GM18519 (cell line): ENCODE results near the gene ACACB.

Experiments used
- ATAC-seq: cut with Tn5 transposase; IDR thresholded peaks from one replicate; pipeline ENCODE4 v1.9.1; 2021; ENCODE audit warnings: mild to moderate bottlenecking, moderate library complexity; ENCODE audit not compliant: unreplicated experiment, low FRiP score

ACACB gene

GRCh38 chr12:109202770-109203169, 86.4 kb downstream of the ACACB start:
- no peak for ATAC-seq

GRCh38 chr12:109203480-109203879, 87.1 kb downstream of the ACACB start:
- ATAC-seq: no peak

- no peak for ATAC-seq
Measured at GRCh38 chr12:109209082-109209481, 92.7 kb downstream of the ACACB start.

GRCh38 chr12:109212460-109213115, 96.2 kb downstream of the ACACB start:
- ATAC-seq: no peak

GRCh38 chr12:109214131-109214530, 97.7 kb downstream of the ACACB start:
- no peak for ATAC-seq

- no peak for ATAC-seq
Measured at GRCh38 chr12:109218996-109219395, 102.6 kb downstream of the ACACB start.

- ATAC-seq: no peak
Measured at GRCh38 chr12:109219938-109220337, 103.6 kb downstream of the ACACB start.

GRCh38 chr12:109221277-109221931, 105.0 kb downstream of the ACACB start:
- no peak for ATAC-seq

GRCh38 chr12:109222062-109222461, 105.7 kb downstream of the ACACB start:
- ATAC-seq: no peak

- no peak for ATAC-seq
Measured at GRCh38 chr12:109222496-109222895, 106.1 kb downstream of the ACACB start.

GRCh38 chr12:109223211-109223610, 106.8 kb downstream of the ACACB start:
- no peak for ATAC-seq

GRCh38 chr12:109223868-109224267, 107.5 kb downstream of the ACACB start:
- ATAC-seq: no peak

- no peak for ATAC-seq
Measured at GRCh38 chr12:109228664-109229063, 112.3 kb downstream of the ACACB start.

GRCh38 chr12:109230193-109230592, 113.8 kb downstream of the ACACB start:
- no peak for ATAC-seq

GRCh38 chr12:109232731-109233130, 116.3 kb downstream of the ACACB start:
- ATAC-seq: no peak

- ATAC-seq: no peak
Measured at GRCh38 chr12:109234012-109234411, 117.6 kb downstream of the ACACB start.

- ATAC-seq: no peak
Measured at GRCh38 chr12:109236257-109236656, 119.9 kb downstream of the ACACB start.

GRCh38 chr12:109239179-109239578, 122.8 kb downstream of the ACACB start:
- no peak for ATAC-seq

GRCh38 chr12:109239691-109240090, 123.3 kb downstream of the ACACB start:
- ATAC-seq: no peak

- ATAC-seq: no peak
Measured at GRCh38 chr12:109240365-109240764, 124.0 kb downstream of the ACACB start.

GRCh38 chr12:109241936-109242335, 125.5 kb downstream of the ACACB start:
- no peak for ATAC-seq

- ATAC-seq: no peak
Measured at GRCh38 chr12:109244073-109244472, 127.7 kb downstream of the ACACB start.
